Osteoblast (primary cell): ENCODE measurements around the gene RNMT. TPM values are rescaled to one million over a fixed set of nuclear protein-coding genes. Genes with fewer than 3 reads are reported as not detected.
A peak's percentile ranks its signal among the peaks of the same experiment; 100 is the strongest.

ENCODE experiments used
- DNase-seq: peaks from one replicate; pipeline ENCODE4 v3.0.0; 2011; ENCODE audit warnings: low spot score, mixed read lengths; ENCODE audit not compliant: insufficient read length; ENCODE audit errors: missing footprints
- H2AFZ ChIP-seq: 2 replicates; pipeline ENCODE4 v1.6.0; 2011; ENCODE audit warnings: mild to moderate bottlenecking, low read length
- H3K27ac ChIP-seq: 2 replicates; pipeline ENCODE4 v1.5.1; 2011; ENCODE audit warnings: mild to moderate bottlenecking, low read depth, low read length, moderate library complexity
- H3K27me3 ChIP-seq: 2 replicates; pipeline ENCODE4 v1.6.0; 2012; ENCODE audit warnings: mild to moderate bottlenecking, control low read depth, inconsistent platforms, low read length, moderate library complexity; ENCODE audit not compliant: insufficient read depth
- H3K36me3 ChIP-seq: 2 replicates; pipeline ENCODE4 v1.5.1; 2011; ENCODE audit warnings: mild to moderate bottlenecking, low read length, control low read depth, moderate library complexity; ENCODE audit not compliant: insufficient read depth
- H3K4me1 ChIP-seq: 2 replicates; pipeline ENCODE4 v1.5.1; 2011; ENCODE audit warnings: mild to moderate bottlenecking, low read length, control low read depth, moderate library complexity; ENCODE audit not compliant: insufficient read depth
- H3K4me2 ChIP-seq: 2 replicates; pipeline ENCODE4 v1.6.0; 2011; ENCODE audit warnings: mild to moderate bottlenecking, low read length; ENCODE audit not compliant: insufficient read depth
- H3K4me3 ChIP-seq: fragments of 200-600 bp; sonication (generic); 3 replicates; pipeline ENCODE4 v1.5.1; 2012; ENCODE audit warnings: mild to moderate bottlenecking, low read length, inconsistent platforms; ENCODE audit not compliant: insufficient read depth
- H3K79me2 ChIP-seq: 2 replicates; pipeline ENCODE4 v1.6.0; 2012; ENCODE audit warnings: mild to moderate bottlenecking, low read length, control low read depth, inconsistent platforms; ENCODE audit not compliant: insufficient read depth
- H3K9me3 ChIP-seq: 2 replicates; pipeline ENCODE4 v1.5.1; 2011; ENCODE audit warnings: low read depth, low read length, control low read depth
- H4K20me1 ChIP-seq: 2 replicates; pipeline ENCODE4 v1.6.0; 2012; ENCODE audit warnings: mild to moderate bottlenecking, low read length, control low read depth; ENCODE audit not compliant: insufficient read depth
- total RNA-seq: library from RNA; depleted of rRNA; stranded (reverse); fragments of >200 nt; gene quantifications from 2 replicates; pipeline ENCODE4 v1.2.3, GENCODE V29; 2012
- TF ChIP-seq, protein P1 (sequence below): IDR thresholded peaks from 2 replicates; pipeline ENCODE4 v1.5.1; 2011; ENCODE audit warnings: mild to moderate bottlenecking, low read depth, low read length, moderate library complexity; ENCODE audit errors: extremely low read depth

The RNMT gene
- total RNA-seq, 1 donor: 35.8 TPM

DNA sequence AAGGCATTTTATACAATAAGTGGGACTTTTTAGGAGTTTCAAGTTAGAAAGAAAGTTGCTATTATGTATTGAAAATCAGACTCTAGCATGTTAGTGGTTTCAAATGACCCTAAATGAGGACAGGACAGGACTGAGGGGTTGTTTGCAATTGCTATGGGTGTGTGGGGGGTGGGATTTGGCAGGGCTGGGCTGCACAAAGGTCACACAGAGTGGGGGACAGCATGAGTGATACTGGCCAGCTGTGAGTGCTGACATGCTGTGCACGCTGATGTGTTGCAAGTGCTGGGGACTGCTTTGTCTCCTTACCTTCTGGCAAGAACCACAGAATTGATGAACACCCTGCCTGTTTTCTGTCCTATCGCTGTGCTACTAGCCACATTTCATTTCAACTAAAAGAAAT, 29.8 kb downstream of the RNMT start:
- DNase-seq: no peak
- Histone ChIP-seq H3K79me2 (no peaks in the 10 kb centered on the region), H2AFZ (no peak overlapping the region), H3K27ac (no peak overlapping the region), H3K9me3 (no peaks in the 10 kb centered on the region), H3K4me1 (no peaks in the 10 kb centered on the region), H4K20me1 (no peaks in the 10 kb centered on the region), H3K27me3 (no peaks in the 10 kb centered on the region), H3K4me2 (no peak overlapping the region), H3K36me3 (peaks cover 52% of the 10 kb centered on the region), H3K4me3 (no peak overlapping the region)
- TF ChIP-seq, protein P1, sequence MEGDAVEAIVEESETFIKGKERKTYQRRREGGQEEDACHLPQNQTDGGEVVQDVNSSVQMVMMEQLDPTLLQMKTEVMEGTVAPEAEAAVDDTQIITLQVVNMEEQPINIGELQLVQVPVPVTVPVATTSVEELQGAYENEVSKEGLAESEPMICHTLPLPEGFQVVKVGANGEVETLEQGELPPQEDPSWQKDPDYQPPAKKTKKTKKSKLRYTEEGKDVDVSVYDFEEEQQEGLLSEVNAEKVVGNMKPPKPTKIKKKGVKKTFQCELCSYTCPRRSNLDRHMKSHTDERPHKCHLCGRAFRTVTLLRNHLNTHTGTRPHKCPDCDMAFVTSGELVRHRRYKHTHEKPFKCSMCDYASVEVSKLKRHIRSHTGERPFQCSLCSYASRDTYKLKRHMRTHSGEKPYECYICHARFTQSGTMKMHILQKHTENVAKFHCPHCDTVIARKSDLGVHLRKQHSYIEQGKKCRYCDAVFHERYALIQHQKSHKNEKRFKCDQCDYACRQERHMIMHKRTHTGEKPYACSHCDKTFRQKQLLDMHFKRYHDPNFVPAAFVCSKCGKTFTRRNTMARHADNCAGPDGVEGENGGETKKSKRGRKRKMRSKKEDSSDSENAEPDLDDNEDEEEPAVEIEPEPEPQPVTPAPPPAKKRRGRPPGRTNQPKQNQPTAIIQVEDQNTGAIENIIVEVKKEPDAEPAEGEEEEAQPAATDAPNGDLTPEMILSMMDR: no peak

DNA sequence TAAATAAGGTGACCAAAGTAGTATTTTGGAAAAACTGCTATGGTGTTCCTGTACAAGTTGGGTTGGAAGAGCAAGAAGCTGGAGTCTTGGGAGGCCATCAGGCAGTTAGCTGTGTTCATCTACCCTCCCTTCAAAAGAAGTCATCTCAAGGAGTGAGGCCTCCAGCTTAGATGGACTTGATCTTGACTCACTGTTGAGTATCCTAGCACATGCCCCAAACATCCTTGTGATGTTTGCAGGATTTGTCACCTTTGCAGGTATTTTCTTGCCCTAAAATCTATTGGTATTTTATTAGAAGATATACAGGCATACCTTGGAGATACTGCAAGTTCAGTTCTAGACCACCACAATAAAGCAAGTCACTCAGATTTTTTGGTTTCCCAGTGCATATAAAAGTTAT, 30.2 kb downstream of the RNMT start:
- Histone ChIP-seq H3K4me1 (no peaks in the 10 kb centered on the region), H3K4me3 (no peak overlapping the region), H3K4me2 (no peak overlapping the region), H3K36me3 (peaks cover 52% of the 10 kb centered on the region), H3K27ac (no peak overlapping the region), H2AFZ (no peak overlapping the region), H3K27me3 (no peaks in the 10 kb centered on the region), H4K20me1 (no peaks in the 10 kb centered on the region), H3K79me2 (no peaks in the 10 kb centered on the region), H3K9me3 (no peaks in the 10 kb centered on the region)
- TF ChIP-seq, protein P1: no peak
- no peak for DNase-seq

DNA sequence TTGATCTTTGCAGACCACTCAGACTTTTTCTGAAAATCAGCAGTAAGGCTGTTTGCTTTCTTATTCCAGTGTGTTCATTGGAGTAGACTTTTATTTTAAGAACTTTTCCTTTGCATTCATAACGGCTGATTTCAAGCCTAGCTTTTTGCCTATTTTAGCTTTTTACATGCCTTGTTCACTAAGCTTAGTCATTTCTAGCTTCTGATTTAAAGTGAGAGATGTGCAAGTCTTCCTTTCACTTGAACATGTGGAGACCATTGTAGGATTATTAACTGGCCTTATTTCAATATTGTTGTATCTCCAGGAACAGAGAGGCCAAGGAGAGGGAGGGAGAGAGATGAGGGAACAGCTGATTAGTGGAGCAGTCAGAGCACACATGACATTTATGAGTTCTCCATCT, 32.1 kb downstream of the RNMT start:
- no peaks in the 10 kb centered on the region for H4K20me1 ChIP-seq
- no peak overlapping the region for H3K4me2 ChIP-seq
- peaks cover 42% of the 10 kb centered on the region for H3K36me3 ChIP-seq
- H3K79me2 ChIP-seq: no peaks in the 10 kb centered on the region
- H2AFZ ChIP-seq: no peak overlapping the region
- H3K9me3 ChIP-seq: no peaks in the 10 kb centered on the region
- no peak overlapping the region for H3K27ac ChIP-seq
- TF ChIP-seq, protein P1: no peak
- no peak overlapping the region for H3K4me3 ChIP-seq
- no peaks in the 10 kb centered on the region for H3K4me1 ChIP-seq
- H3K27me3 ChIP-seq: no peaks in the 10 kb centered on the region
- DNase-seq: no peak

DNA sequence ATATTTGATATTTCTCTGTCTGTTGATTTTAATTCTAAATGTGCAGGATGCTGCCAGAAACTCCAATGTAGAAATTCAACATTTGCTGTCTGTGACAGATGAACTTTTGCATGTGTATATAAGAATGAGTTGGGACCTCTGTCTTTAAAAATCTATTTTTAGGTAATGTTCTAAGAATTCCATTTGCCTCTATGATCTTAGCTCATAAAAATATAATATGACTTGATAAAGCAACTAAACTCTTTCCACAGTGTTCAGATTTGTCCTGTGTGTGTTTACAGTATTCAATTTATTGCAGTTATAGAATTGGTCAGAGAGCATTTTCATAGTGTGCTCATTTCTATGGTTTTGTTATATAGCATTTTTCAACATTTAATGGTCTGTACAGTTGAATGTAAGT, 33.6 kb downstream of the RNMT start:
- DNase-seq: peak; percentile 21
- Histone ChIP-seq H4K20me1 (no peaks in the 10 kb centered on the region), H3K79me2 (no peaks in the 10 kb centered on the region), H3K27ac (no peak overlapping the region), H3K4me1 (no peaks in the 10 kb centered on the region), H3K4me3 (no peak overlapping the region), H3K9me3 (no peaks in the 10 kb centered on the region), H3K27me3 (no peaks in the 10 kb centered on the region), H3K36me3 (peaks cover 29% of the 10 kb centered on the region), H2AFZ (no peak overlapping the region), H3K4me2 (no peak overlapping the region)
- TF ChIP-seq, protein P1: no peak
